Kidney (tissue), 14 donors: ENCODE results near the gene ZNF618. TPM values are rescaled to one million over a fixed set of nuclear protein-coding genes. Genes with fewer than 3 reads are reported as not detected.

ENCODE experiments used
- DNase-seq, 5 donors: peaks; one replicate each; pipeline ENCODE4 v3.0.0-alpha.2; 2013 to 2020
- FAIRE-seq: peaks from 2 replicates; lab custom pipeline; 2012; peaks lifted over from hg19 to GRCh38; lab: Jason Lieb, UNC
- H3K27ac ChIP-seq, 2 donors: one replicate each; pipeline ENCODE4 v1.7.0; 2013; ENCODE audit warnings: low read depth in 2 of 2, low read length in 2 of 2, inconsistent platforms in 1 of 2
- H3K27me3 ChIP-seq: one replicate; pipeline ENCODE4 v1.7.1; 2013; ENCODE audit warnings: low read length, inconsistent platforms; ENCODE audit not compliant: control insufficient read depth, insufficient read depth
- H3K36me3 ChIP-seq, 3 donors: one replicate each; pipeline versions ENCODE4 v1.7.0 to v1.7.1; 2013; ENCODE audit warnings: low read length in 3 of 3, control low read depth in 1 of 3, inconsistent platforms in 1 of 3; ENCODE audit not compliant: insufficient read depth in 3 of 3, control insufficient read depth in 2 of 3
- H3K4me1 ChIP-seq, 3 donors: one replicate each; pipeline versions ENCODE4 v1.7.0 to v1.7.1; 2013; ENCODE audit warnings: low read length in 3 of 3, inconsistent platforms in 1 of 3, low read depth in 1 of 3; ENCODE audit not compliant: control insufficient read depth in 2 of 3, insufficient read depth in 2 of 3
- H3K4me3 ChIP-seq, 3 donors: one replicate each; pipeline versions ENCODE4 v1.7.0 to v1.8.1; 2013; ENCODE audit warnings: low read length in 3 of 3, control low read depth in 1 of 3, inconsistent platforms in 1 of 3
- H3K9ac ChIP-seq, 3 donors: one replicate each; pipeline versions ENCODE4 v1.7.0 to v1.7.1; 2013; ENCODE audit warnings: low read length in 3 of 3, control low read depth in 1 of 3, inconsistent platforms in 1 of 3
- H3K9me3 ChIP-seq, 3 donors: one replicate each; pipeline versions ENCODE4 v1.7.0 to v1.7.1; 2013; ENCODE audit warnings: low read length in 3 of 3, control low read depth in 1 of 3, inconsistent platforms in 1 of 3; ENCODE audit not compliant: control insufficient read depth in 2 of 3, insufficient read depth in 1 of 3
- CTCF ChIP-seq: IDR thresholded peaks from 3 replicates; pipeline ENCODE4 v1.5.1; 2012; ENCODE audit warnings: mild to moderate bottlenecking, moderate library complexity, borderline replicate concordance; ENCODE audit not compliant: insufficient read depth; ENCODE audit errors: extremely low read depth
- intact Hi-C: fragments of 100-400 bp; cut with DNase I; formaldehyde crosslinking; loops from one replicate; pipeline ENCODE4 v1.11.1; 2022
- polyA plus RNA-seq: library from polyadenylated mRNA; stranded (reverse); fragments of 350-450 nt; fragmentation: Illumina TruSeq; extraction: RNeasy Lipid Tissue Mini Kit (QIAGEN cat#74804); gene quantifications from one replicate; pipeline ENCODE4 v1.2.3, GENCODE V29; 2014; ENCODE audit warnings: low read depth, low replicate concordance; ENCODE audit not compliant: insufficient read depth
- total RNA-seq: library from RNA; stranded (reverse); fragmentation: NEBNext Ultra II Directional; extraction: Animal tissue kit (Norgen Biotek cat#: 25700); gene quantifications from one replicate; pipeline ENCODE4 v1.2.1, GENCODE V29; 2021
- donor health status: control.
- donor health status: control.
- donor health status: control.
- donor health status: control.
- donor health status: control.
- donor health status: DM: yes; HTN: yes; CAD: no.
- donor health status: Normal renal cell carcinoma (clear cell type).

ZNF618 gene
- total and polyA plus RNA-seq, 2 donors from 2014 or later: 5.6 to 31.9 TPM

GRCh38 chr9:114080195-114080772 lies 204.2 kb downstream of the ZNF618 start:
- H3K9me3 ChIP-seq: no peaks in the 10 kb centered on the region
- H3K27me3 ChIP-seq: no peaks in the 10 kb centered on the region
- H3K9ac ChIP-seq: no peak overlapping the region
- intact Hi-C loops: loop anchor here (10.0 kb wide), 1 partner anchor 215 kb away; no protein-coding TSS in a partner anchor
- H3K36me3 ChIP-seq: no peaks in the 10 kb centered on the region
- DNase-seq (peak in 1 of 5 donors; percentile 12), FAIRE-seq (no peak)
- H3K4me3 ChIP-seq: no peak overlapping the region
- TF ChIP-seq CTCF: no peak
- peak overlapping the region; percentile 26 to 65 for H3K27ac ChIP-seq
- peaks cover 0 to 30% (median 24%) of the 10 kb centered on the region in 3 donors for H3K4me1 ChIP-seq

- intact Hi-C loops: loop anchor here (10.0 kb wide), 1 partner anchor 214 kb away; no protein-coding TSS in a partner anchor
- peak; percentile 25 for FAIRE-seq
- H3K27ac ChIP-seq: peak overlapping the region; percentile 81 to 82
- no peak overlapping the region for H3K9ac ChIP-seq
- peak; percentile 58 to 90 (median 80) for DNase-seq
- H3K9me3 ChIP-seq: no peaks in the 10 kb centered on the region
- no peak for TF ChIP-seq CTCF
- H3K27me3 ChIP-seq: no peaks in the 10 kb centered on the region
- no peaks in the 10 kb centered on the region for H3K36me3 ChIP-seq
- H3K4me3 ChIP-seq: no peak overlapping the region
- H3K4me1 ChIP-seq: peaks cover 0 to 30% (median 24%) of the 10 kb centered on the region in 3 donors
Measured at GRCh38 chr9:114080773-114081440, 204.8 kb downstream of the ZNF618 start.

- H3K9ac ChIP-seq: no peak overlapping the region
- no peaks in the 10 kb centered on the region for H3K27me3 ChIP-seq
- FAIRE-seq: no peak
- DNase-seq: no peak
- H3K27ac ChIP-seq: peak overlapping the region; percentile 81 to 82
- intact Hi-C loops: loop anchor here (10.0 kb wide), 1 partner anchor 213 kb away; no protein-coding TSS in a partner anchor
- no peak overlapping the region for H3K4me3 ChIP-seq
- H3K36me3 ChIP-seq: no peaks in the 10 kb centered on the region
- no peaks in the 10 kb centered on the region for H3K9me3 ChIP-seq
- no peak for TF ChIP-seq CTCF
- H3K4me1 ChIP-seq: peaks cover 0 to 30% (median 24%) of the 10 kb centered on the region in 3 donors
Measured at GRCh38 chr9:114081441-114082016, 205.4 kb downstream of the ZNF618 start.
